Spleen (tissue), 7 donors: ENCODE results near the gene ADGRE2.

ENCODE experiments used
- POLR2A ChIP-seq, 3 donors: fragments of 450-650 bp; IDR thresholded peaks; one replicate each; pipeline ENCODE4 v1.5.1; 2017; ENCODE audit warnings: antibody characterized with exemption in 3 of 3, mild to moderate bottlenecking in 1 of 3
- POLR2AphosphoS5 ChIP-seq, 3 donors: sonication (generic); formaldehyde crosslinking; IDR thresholded peaks; one replicate each; pipeline ENCODE4 v1.5.1; 2017; ENCODE audit warnings: antibody characterized with exemption in 3 of 3
- TF ChIP-seq, protein P1 (sequence below), 11 experiments: fragments of 200-600 bp in 7 of 11; fragments of 450-650 bp in 4 of 11; sonication (generic) in 4 of 11; IDR thresholded peaks in 8 of 11; conservative IDR thresholded peaks in 3 of 11; 1 replicate in 7 of 11; 2 replicates in 4 of 11; pipeline versions ENCODE4 v1.4.0 to v1.8.0; 2016 to 2021; ENCODE audit warnings: antibody characterized with exemption in 11 of 11, inconsistent platforms in 4 of 11, mild to moderate bottlenecking in 1 of 11
- donor health status: DM: no; HTN: no; CAD: no; lungs with moderate emphysema.
- donor health status: DM: no; HTN: no; CAD: no.
- donor health status: DM: no; HTN: no; CAD: no.

DNA sequence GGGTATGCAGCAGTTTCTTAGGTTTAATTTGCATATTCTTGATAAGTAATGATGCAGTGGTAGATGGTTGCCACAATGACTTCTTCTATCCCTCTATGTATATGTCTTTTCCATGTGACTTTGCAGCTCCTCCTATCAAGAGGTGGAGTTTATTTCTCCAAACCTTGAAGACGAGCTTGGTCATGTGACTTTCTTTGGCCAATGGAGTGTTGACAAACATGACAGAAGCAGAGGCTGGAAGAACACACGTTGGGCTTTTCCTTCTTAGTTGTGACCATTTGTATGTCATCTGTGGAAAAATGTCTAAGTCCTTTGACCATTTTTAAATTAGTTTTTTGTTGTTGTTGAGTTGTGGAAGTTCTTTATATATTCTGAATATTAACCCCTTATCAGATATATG lies 56.2 kb downstream of the ADGRE2 start:
- TF ChIP-seq, protein P1, sequence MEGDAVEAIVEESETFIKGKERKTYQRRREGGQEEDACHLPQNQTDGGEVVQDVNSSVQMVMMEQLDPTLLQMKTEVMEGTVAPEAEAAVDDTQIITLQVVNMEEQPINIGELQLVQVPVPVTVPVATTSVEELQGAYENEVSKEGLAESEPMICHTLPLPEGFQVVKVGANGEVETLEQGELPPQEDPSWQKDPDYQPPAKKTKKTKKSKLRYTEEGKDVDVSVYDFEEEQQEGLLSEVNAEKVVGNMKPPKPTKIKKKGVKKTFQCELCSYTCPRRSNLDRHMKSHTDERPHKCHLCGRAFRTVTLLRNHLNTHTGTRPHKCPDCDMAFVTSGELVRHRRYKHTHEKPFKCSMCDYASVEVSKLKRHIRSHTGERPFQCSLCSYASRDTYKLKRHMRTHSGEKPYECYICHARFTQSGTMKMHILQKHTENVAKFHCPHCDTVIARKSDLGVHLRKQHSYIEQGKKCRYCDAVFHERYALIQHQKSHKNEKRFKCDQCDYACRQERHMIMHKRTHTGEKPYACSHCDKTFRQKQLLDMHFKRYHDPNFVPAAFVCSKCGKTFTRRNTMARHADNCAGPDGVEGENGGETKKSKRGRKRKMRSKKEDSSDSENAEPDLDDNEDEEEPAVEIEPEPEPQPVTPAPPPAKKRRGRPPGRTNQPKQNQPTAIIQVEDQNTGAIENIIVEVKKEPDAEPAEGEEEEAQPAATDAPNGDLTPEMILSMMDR (IDR thresholded peaks at IDR 0.05 in 8 of 11, conservative IDR thresholded peaks at IDR 0.05 in 3 of 11), result no peak
- no peak for TF ChIP-seq POLR2AphosphoS5 (IDR thresholded peaks at IDR 0.05)
- no peak for TF ChIP-seq POLR2A (IDR thresholded peaks at IDR 0.05)
